HCEC 1CT (cell line): ENCODE data around the gene CPTP.

Experiments
- DNase-seq: peaks from one replicate; pipeline ENCODE4 v3.0.0-alpha.2; 2017

Gene CPTP

DNA sequence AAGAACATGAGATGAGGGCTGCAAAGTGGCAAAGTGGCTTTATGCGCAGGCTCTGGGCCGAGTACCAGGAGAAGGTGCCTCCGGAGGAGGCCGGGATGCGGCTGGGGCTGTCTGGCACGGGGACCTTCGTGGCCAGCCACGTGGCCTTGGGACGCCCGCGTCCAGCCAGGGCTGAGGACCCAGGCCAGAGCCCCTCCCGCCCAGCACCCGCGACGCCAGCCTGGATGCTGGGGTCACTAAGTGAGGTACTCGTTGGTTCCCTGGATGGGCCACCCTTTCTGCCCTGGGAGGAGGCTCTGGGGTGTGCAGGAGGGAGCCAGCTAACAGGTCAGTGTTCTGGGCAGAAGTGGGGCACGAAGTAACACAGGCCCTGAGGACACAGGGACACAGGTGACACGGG, 31.8 kb upstream of the CPTP start:
- DNase-seq: no peak

- no peak for DNase-seq
Measured at GRCh38 chr1:1293263-1294249, 31.0 kb upstream of the CPTP start.

- no peak for DNase-seq
Measured at GRCh38 chr1:1294250-1294890, 30.2 kb upstream of the CPTP start.

DNA sequence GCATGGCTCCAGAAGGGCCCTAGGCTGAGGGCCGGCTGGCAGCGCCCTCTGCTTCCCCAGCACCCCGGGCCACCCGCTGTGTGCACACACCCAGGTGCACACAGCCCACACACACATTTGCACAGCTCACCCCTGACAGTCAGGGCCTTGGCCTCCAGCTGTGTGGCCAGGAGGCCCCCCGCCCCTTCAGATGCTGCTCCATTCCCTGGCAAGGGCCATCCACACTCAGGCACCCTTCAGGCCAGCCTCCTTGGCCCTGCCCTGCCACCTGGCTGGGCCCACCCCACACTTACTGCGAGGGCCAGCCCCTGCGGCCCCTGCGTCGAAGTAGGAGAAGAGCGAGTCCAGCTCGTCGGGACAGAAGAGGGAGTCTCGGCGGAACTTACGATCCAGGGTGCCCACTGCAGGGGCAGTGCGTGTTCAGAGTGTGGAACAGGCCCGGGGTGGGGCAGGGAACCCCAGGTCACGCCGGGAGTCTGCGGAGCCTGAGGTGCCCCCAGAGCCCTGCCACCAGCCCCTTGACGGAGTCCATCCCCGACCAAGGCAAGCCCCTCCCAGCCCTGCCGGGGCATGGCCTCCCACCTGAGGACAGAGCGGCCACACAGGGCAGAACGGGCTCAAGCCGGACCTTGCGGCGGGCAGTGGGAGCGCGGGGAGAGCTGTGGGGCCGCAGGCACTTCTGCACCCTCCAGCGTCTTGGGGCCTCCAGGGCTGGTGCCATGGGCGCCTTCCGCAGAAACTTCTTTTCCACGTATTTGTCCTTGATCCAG, 29.3 kb upstream of the CPTP start:
- DNase-seq: no peak

DNA sequence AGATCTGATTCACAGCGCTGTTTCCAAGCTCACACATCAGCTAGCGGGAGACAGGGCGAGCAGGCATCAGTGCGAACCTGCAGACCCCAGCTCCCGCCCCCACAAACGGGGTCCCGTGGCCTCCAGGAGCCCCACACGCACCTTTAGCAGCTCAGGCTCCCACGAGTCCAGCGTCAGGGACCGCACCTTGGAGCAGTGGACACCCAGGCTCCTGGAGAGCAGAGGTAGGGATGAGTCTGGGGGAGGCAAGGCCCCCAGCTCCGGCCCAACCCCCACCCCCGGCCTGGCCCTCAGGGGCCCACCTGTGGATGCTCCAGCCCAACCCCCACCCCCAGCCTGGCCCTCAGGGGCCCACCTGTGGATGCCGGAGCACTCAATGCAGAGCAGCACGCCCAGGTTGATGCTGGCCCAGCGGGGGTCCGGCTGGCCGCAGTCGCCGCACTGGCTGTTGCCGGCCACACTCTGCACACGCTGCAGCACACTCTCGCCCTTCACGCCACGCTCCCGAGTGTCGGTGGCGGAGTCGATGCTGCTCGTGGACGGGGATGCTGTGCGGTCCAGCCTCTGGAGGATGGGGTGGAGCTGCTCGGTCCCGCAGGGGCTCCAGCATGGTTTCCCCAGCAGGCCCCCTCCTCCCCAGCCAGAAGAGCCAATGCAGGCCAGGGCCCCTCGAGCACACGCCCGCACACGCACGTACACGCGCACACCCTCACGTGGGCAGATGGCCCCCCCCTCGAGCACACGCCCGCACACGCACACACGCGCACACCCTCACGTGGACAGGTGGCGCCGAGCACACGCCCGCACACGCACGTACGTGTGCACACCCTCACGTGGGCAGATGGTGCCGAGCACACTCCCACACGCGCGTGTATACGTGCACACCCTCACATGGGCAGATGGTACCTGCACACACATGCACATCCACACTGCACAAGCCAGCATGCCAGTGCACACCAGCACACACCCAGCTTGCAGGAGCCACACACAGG, 28.2 kb upstream of the CPTP start:
- DNase-seq: no peak

DNA sequence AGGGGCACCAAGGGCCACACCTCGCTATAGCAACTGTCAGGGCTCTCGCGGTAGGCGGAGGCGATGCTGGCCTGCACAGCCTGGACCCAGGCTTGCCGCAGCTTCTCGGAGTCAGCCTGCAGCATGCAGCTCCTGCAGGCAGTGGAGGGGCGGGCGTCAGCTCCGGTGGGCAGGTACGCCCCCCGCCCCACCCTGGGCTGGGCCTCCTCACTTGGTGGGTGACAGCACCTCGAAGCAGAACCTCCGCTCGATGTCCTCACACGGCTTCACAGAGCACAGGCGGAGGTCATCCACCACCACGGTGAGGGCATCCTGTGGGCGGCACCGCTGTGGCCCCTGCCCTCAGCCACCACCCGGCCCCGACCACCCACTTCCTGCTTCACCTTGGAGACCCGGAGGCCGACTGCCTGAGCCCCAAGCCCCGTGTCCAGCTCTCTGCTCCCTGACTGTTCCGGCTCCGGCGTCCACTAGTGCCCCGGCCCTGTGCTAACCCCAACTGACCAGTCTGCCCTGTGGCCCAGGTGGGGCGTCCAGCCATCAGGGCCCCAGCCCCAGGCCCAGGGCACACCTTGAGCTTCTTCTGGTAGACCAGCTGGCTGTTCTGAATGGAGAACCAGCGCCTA, 26.7 kb upstream of the CPTP start:
- DNase-seq: no peak

DNA sequence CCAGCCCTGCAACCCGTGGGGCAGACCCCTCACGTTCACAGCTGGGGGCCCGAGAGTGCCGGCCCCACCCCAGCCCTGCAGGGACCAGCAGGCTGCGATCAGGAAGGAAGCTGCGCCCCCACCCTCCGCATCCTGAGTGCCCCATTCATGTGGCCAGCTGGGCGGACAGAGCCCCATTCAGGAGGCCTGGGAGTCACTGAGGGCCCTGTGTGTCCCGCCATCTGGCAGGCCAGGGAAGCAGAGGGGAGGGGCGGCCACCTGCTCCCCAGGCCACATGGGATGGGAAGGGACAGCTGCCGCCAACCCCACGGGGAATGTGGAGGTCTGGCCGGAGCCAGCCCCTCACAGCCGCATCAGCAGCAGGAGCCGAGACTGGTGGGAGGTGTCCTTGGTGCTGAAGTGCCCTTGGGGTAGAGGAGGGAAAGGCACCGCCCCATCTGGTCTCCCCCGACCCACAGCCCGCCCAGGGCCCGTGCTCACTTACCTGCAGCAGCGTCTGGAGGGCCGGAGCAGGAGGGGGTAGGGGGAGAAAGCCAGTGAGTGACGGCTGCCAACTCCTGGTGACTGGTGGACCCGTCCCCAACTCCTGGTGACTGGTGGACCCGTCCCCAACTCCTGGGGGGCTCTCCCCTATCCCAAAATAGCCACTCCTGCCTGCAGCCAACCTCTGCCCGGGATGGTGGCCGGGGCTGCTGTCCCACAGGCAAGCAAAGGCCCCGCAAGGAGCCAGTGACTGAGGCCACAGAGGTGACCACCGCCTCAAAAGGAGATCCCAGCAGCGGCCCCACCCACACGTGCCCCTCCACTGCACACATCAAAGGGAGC, 25.5 kb upstream of the CPTP start:
- DNase-seq: no peak

- DNase-seq: no peak
Measured at GRCh38 chr1:1299686-1300351, 24.8 kb upstream of the CPTP start.

DNA sequence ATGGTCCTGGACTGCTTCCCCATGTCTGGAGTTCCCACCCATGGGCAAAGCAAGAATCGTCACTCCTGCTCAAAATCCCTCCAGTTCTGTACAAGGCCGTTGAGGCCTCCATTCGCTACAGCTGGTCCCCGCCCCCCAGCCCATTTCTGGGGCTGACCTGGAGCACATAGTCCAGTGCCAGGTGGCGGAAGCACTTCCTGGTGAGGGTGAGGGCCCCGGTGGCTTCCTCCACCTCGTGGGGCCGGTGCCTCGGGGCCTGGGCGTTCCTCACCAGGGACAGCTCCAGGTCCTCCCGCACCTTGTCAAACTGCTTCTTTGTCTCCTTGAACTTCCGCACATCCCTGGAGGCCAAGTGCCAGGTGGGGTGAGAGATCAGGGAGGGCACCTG, 24.3 kb upstream of the CPTP start:
- no peak for DNase-seq

DNA sequence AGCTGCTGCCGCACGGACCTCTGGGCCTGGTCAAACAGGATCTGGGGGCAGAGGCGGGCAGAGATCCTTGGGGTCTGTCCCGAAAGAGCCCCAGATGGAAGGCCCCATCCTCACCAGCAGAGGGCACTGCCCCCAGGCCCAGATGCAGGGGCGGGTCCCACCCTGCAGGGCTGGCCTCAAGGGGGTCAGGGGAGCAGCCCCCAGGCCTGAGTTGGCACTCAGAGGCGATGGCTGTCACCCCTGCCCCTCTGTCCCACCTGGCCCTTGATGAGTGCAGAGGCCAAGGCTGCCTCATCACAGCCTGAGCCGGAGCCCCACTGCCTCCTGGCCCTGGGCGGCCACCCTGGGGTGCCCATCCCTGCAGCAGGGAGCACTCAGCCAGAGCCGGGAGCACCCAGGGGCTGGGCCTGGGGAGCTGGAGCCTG, 22.6 kb upstream of the CPTP start:
- DNase-seq: no peak

DNA sequence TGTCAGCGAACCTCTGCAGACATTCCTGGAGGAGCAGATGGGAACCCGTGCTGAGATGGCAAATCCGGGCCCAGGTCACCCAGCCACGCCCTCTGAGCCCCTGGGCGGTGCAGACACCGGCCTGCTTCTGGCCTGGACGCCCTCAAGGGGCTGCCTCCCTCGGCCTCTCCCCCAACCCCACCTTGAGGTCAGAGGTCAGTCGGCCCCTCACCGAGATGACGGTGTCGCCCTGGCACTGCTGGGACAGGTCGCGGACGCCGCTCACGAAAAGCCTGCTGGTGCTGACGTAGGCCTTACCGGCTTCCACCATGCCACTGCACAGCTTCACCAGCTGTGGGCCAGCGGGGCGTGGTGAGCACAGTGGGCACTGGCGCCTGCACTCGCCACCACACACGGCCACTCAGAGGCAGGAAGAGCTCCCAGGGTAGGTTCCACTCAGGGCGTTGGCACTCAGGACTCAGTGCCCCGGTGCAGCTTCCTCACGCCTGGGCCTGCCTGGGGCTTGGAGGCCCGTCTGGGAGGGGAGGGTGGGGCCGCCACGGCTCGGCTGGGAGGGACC, 21.6 kb upstream of the CPTP start:
- DNase-seq: no peak

DNA sequence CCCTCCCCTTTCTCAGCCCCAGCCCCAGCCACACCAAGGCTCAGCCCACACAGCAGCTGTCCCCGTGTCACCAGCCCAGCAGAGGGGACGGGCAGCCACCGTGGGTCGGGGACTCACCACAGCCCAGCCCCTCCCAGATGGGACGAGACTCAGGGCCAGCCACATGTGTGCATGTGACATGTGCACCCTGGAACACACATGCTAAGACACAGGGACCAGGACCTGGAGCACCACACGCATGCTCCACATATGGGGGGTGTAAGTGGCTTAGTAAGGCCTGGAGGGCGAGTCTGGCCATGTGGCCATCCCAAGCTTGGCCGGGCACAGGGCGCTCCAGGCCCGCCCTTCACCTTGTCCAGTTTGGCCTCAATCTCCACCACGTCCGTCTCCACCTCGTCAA, 20.9 kb upstream of the CPTP start:
- DNase-seq: no peak

- DNase-seq: peak; percentile 74
Measured at GRCh38 chr1:1304331-1305299, 20.0 kb upstream of the CPTP start.

DNA sequence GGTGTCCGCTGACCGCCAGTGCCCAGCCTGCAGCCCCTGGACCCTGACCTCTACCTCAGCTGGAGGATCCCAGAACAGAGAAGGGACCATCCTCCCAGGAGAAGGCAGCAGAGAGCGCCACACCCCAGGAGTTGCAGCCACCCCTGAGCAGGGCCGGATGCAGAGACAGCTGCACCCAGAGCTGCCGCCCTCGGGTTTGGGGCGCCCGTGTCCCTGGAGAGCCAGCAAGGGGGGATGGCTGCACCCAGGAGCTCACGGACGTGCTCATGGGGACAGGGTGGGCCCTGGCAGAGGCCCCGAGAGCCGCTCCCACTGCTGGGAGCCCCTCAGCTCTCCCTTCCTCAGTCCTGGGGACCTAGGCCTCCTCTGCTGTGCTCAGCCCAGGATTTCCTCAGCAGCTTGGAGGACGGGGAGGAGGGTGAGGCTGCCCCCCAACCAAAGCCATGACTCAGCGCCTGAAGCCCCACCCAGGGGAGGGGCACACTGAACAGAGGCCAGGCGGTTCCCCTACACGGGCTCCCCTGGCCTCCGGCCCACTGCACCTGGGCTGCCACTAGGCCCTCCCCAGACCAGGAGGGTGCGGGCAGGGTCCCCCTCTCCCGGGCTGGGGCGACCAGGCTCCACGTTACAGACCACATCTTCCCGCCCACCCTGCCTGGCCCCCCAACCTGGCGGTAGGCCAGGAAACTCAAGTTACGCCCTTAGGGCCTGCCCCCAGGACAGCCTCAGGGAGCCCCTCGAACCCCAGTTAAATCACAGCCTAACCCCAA, 19.1 kb upstream of the CPTP start:
- peak; percentile 74 for DNase-seq

DNA sequence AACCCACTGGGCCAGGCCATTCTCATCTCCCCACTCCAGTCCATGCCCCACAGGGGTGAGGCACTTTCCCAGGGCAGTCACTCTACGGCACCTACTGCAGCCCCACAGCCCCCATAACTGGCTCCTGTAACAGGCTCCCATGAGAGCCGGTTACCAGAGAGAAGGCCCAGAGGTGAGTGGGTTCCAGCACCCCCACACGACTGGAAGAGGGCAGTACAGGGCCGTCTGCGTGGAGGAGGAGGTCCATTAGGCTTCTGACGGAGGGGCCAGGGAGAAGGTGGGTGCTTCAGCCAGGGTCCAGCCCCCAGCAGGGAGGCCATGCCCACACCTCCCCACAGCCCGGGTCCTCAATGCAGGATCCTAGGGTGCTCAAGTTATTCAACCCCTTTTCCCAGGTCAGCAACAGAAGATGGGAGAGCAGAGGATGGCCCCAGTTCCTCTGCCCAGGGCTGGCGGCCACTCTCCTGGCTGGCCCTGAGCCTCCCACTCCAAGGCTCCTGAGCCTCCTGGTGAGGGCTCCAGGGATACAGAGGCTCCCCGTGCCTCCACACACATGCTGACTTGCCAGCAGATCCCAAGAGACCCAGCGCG, 18.4 kb upstream of the CPTP start:
- peak; percentile 25 for DNase-seq

DNA sequence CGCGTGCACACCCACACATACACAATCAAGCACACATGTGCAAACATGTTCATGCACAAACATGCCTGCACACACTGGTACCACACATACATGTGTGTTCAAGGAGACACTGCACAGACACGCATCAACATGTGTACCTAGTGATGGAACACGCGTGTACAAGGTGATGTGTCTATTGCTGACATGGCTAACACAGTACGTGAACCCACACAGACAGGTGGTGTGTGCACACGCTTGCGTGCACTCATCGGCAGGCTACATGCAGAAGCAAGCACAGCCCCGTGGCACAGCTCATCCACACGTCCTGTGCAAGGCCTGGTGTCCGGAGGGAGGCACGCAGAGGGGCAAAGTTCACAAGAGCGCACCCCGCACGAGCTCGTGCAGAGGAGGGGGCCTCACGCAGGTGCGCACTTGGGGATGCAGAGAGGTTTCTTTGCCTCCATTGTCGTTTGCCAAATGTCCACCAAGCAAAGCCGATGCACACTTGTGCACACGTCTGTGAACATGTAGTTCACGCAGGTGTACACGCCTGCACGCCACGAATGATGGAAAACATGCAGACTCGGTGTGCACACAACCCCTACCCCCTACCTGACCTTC, 17.8 kb upstream of the CPTP start:
- DNase-seq: no peak
